H1 (cell line): ENCODE measurements around the gene ZNF189.

Experiments used
- BRCA1 ChIP-seq: IDR thresholded peaks from 2 replicates; pipeline ENCODE4 v1.6.1; 2012; ENCODE audit warnings: low read depth, low read length, improper control_type of control experiment
- EGR1 ChIP-seq: IDR thresholded peaks from 2 replicates; pipeline ENCODE4 v1.6.1; 2011; ENCODE audit warnings: low read depth, low read length, borderline replicate concordance
- SIN3A ChIP-seq, 2 experiments: IDR thresholded peaks in 1 of 2; conservative IDR thresholded peaks in 1 of 2; 2 replicates each; pipeline ENCODE4 v1.6.1; 2011 to 2012; ENCODE audit warnings: low read length in 2 of 2, improper control_type of control experiment in 1 of 2, low read depth in 1 of 2, mild to moderate bottlenecking in 1 of 2
- SIX5 ChIP-seq: IDR thresholded peaks from 2 replicates; pipeline ENCODE4 v1.6.1; 2011; ENCODE audit warnings: mild to moderate bottlenecking, low read depth, low read length
- SP1 ChIP-seq: IDR thresholded peaks from 2 replicates; pipeline ENCODE4 v1.6.1; 2011; ENCODE audit warnings: low read depth, low read length
- TF ChIP-seq, protein P1 (sequence below), 3 experiments: IDR thresholded peaks; 1 replicate in 2 of 3; 2 replicates in 1 of 3; pipeline versions ENCODE4 v1.5.1 to v1.6.1; 2011; ENCODE audit warnings: low read length in 3 of 3, mild to moderate bottlenecking in 3 of 3, inconsistent platforms in 2 of 3, low read depth in 1 of 3, moderate library complexity in 1 of 3; ENCODE audit not compliant: insufficient read depth in 1 of 3; ENCODE audit errors: control extremely low read depth in 1 of 3

DNA sequence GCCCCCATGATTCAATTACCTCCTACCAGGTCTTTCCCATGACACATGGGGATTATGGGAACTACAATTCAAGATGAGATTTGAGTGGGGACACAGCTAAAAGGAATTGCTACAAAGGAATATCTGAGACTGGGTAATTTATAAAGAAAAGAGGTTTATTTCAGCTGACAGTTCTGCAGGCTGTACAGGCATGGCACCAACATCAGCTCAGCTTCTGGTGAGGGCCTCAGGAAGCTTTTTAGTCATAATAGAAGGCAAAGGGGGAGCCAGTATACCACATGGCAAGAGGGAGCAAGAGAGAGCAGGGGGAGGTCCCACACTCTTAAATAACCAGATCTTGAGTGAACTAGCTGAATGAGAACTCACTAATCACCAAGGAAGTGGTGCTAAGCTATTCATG, 48.1 kb downstream of the ZNF189 start:
- TF ChIP-seq BRCA1, result no peak
- no peak for TF ChIP-seq SIN3A (conservative IDR thresholded peaks at IDR 0.05 in 1 of 2, IDR thresholded peaks at IDR 0.05 in 1 of 2; ENCODE audit: low read depth in 1 of 2, low read length in 2 of 2)
- TF ChIP-seq SP1, result no peak
- no peak for TF ChIP-seq SIX5
- TF ChIP-seq, protein P1, sequence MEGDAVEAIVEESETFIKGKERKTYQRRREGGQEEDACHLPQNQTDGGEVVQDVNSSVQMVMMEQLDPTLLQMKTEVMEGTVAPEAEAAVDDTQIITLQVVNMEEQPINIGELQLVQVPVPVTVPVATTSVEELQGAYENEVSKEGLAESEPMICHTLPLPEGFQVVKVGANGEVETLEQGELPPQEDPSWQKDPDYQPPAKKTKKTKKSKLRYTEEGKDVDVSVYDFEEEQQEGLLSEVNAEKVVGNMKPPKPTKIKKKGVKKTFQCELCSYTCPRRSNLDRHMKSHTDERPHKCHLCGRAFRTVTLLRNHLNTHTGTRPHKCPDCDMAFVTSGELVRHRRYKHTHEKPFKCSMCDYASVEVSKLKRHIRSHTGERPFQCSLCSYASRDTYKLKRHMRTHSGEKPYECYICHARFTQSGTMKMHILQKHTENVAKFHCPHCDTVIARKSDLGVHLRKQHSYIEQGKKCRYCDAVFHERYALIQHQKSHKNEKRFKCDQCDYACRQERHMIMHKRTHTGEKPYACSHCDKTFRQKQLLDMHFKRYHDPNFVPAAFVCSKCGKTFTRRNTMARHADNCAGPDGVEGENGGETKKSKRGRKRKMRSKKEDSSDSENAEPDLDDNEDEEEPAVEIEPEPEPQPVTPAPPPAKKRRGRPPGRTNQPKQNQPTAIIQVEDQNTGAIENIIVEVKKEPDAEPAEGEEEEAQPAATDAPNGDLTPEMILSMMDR (IDR thresholded peaks at IDR 0.05; ENCODE audit: control extremely low read depth in 1 of 3, insufficient read depth in 1 of 3, low read depth in 1 of 3, low read length in 3 of 3), result no peak
- TF ChIP-seq EGR1, result no peak
